ENCODE data around the gene CPSF4. TPM values are rescaled to one million over a fixed set of nuclear protein-coding genes. Genes with fewer than 3 reads are reported as not detected.

The CPSF4 gene
- total and polyA plus RNA-seq, 12 donors: 12.6 to 21.7 (median 16.1) TPM

DNA sequence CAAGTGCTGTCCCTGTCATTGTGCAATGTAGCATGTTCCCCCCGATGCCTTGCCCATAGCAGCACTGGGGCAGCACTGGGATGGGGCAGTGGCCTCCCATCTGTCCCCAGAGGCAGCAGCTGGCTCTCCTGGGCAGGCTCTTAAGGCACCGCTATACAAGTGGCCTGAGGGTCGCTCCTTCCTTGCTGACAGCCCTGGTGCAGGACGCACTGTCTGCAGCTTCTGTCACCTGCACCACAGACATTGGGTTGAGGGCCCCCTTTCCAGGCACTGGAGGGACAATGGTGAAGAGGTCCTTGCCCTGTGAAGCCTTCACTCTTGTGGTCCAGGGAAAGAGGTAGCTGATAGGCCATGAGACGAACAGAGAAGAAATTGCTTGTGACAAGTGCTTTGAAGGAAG, 10.6 kb downstream of the CPSF4 start:
- TF ChIP-seq, protein P1, sequence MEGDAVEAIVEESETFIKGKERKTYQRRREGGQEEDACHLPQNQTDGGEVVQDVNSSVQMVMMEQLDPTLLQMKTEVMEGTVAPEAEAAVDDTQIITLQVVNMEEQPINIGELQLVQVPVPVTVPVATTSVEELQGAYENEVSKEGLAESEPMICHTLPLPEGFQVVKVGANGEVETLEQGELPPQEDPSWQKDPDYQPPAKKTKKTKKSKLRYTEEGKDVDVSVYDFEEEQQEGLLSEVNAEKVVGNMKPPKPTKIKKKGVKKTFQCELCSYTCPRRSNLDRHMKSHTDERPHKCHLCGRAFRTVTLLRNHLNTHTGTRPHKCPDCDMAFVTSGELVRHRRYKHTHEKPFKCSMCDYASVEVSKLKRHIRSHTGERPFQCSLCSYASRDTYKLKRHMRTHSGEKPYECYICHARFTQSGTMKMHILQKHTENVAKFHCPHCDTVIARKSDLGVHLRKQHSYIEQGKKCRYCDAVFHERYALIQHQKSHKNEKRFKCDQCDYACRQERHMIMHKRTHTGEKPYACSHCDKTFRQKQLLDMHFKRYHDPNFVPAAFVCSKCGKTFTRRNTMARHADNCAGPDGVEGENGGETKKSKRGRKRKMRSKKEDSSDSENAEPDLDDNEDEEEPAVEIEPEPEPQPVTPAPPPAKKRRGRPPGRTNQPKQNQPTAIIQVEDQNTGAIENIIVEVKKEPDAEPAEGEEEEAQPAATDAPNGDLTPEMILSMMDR (IDR thresholded peaks at IDR 0.05): no peak
- ATAC-seq: no peak
- H3K4me1 ChIP-seq: peaks cover 0 to 23% (median 8%) of the 10 kb centered on the region in 9 donors

DNA sequence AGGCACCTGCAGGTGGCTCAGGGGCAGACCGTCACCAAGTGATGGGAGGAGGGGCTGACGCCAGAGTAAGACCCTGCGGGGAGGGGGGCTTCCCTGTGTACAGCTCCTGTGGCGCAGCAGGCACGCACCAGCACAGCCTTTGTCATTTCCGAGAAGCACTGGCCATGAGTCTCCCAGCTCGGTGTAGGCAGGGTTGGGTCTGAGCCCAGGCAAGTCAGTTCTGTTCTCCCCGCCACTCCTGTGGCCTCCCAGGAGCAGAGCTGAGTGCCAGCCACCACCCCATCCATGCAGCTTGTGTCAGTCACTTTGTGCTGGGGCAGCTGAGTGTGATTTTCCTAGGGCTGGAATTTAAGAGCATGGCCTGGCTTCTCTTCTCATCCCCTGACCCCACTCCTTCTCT, 13.2 kb downstream of the CPSF4 start:
- ATAC-seq: peak in 7 of 8 donors; percentile 25 to 82 (median 73)
- H3K27ac ChIP-seq: peak overlapping the region in 6 of 10 donors; percentile 9 to 62 (median 48)
- TF ChIP-seq, protein P1 (IDR thresholded peaks at IDR 0.05): no peak
- H3K27me3 ChIP-seq: no peaks in the 10 kb centered on the region
- peaks cover 0 to 28% (median 8%) of the 10 kb centered on the region in 9 donors for H3K4me1 ChIP-seq
- DNase-seq: peak; percentile 30 to 32
- no peak overlapping the region for H3K4me3 ChIP-seq
- intact Hi-C loops (cut with DNase I): no loop called here
- peaks cover 0 to 100% (median 33%) of the 10 kb centered on the region in 9 donors for H3K36me3 ChIP-seq
- WGBS, 2 donors: 79 to 84% methylated on average over 8 of the region's 8 CpGs
- H3K9me3 ChIP-seq: no peaks in the 10 kb centered on the region

More for the DNA sequence above, 10.6 kb downstream of the CPSF4 start:
- 92 to 94% methylated on average over 5 of the region's 5 CpGs for whole genome bisulfite sequencing, 2 donors
- no peak for DNase-seq
- Histone ChIP-seq H3K4me3 (no peak overlapping the region), H3K27me3 (no peaks in the 10 kb centered on the region), H3K36me3 (peaks cover 0 to 100% (median 46%) of the 10 kb centered on the region in 9 donors), H3K27ac (no peak overlapping the region), H3K9me3 (no peaks in the 10 kb centered on the region)
- intact Hi-C loops (cut with DNase I): no loop called here

DNA sequence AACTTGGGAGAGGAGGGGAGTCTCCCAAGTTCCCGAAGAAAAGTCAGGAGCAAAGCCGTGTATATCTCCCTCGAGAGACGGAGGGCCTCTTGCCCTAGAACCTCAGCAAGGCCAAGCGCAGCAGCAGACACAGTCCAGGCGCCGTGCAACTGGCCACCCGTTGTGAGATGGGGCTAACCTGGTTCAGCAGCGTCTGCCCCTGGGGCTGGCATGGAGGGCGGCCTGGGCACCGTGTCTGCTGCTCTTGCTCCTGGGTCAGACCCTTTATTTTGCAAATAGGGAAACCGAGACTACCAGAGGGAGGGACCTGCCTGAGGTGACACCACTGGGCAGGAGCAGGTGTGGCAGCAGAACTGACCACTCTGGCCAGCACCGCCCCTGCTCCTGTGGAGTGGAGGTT, 13.8 kb downstream of the CPSF4 start:
- WGBS, 2 donors: 85 to 91% methylated on average over 13 of the region's 13 CpGs
- Histone ChIP-seq H3K36me3 (peaks cover 0 to 100% (median 32%) of the 10 kb centered on the region in 9 donors), H3K4me1 (peaks cover 0 to 28% (median 8%) of the 10 kb centered on the region in 9 donors), H3K9me3 (no peaks in the 10 kb centered on the region), H3K27ac (peak overlapping the region in 5 of 10 donors; percentile 34 to 62 (median 57)), H3K4me3 (no peak overlapping the region), H3K27me3 (no peaks in the 10 kb centered on the region)
- TF ChIP-seq, protein P1 (IDR thresholded peaks at IDR 0.05): no peak
- peak in 4 of 8 donors; percentile 6 to 23 (median 8) for ATAC-seq
- no peak for DNase-seq
- intact Hi-C loops (cut with DNase I): no loop called here

DNA sequence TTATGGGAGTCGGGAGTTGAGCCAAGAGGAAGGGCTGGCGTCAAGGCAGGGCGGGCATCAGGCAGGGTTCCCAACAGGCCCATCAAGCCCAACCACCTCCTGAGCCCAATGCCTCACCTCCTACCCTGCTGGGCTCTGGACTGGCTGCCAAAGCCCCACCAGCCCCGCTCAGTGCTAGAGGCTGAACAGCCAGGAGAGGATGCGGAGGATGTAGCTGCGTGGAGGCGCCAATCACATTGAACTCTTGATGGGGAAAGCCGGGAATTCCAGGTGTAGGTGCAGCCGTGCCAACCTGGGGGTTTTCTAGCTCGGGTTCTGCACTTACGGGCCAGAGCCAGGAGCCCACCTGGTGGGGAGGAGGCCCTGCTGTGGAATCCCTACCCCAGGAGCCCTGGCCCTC, 14.4 kb downstream of the CPSF4 start:
- intact Hi-C loops (cut with DNase I): no loop called here
- H3K27ac ChIP-seq: peak overlapping the region in 5 of 10 donors; percentile 34 to 62 (median 57)
- peak; percentile 36 to 73 (median 59) for ATAC-seq
- DNase-seq: peak in 1 of 2 donors; percentile 34
- H3K27me3 ChIP-seq: no peaks in the 10 kb centered on the region
- 81 to 87% methylated on average over 11 of the region's 11 CpGs for WGBS, 2 donors
- peaks cover 0 to 100% (median 26%) of the 10 kb centered on the region in 9 donors for H3K36me3 ChIP-seq
- no peak overlapping the region for H3K4me3 ChIP-seq
- peaks cover 0 to 28% (median 8%) of the 10 kb centered on the region in 9 donors for H3K4me1 ChIP-seq
- no peaks in the 10 kb centered on the region for H3K9me3 ChIP-seq
- TF ChIP-seq, protein P1 (IDR thresholded peaks at IDR 0.05): no peak
